ENCODE results near the gene CHCHD6.

Gene CHCHD6

DNA sequence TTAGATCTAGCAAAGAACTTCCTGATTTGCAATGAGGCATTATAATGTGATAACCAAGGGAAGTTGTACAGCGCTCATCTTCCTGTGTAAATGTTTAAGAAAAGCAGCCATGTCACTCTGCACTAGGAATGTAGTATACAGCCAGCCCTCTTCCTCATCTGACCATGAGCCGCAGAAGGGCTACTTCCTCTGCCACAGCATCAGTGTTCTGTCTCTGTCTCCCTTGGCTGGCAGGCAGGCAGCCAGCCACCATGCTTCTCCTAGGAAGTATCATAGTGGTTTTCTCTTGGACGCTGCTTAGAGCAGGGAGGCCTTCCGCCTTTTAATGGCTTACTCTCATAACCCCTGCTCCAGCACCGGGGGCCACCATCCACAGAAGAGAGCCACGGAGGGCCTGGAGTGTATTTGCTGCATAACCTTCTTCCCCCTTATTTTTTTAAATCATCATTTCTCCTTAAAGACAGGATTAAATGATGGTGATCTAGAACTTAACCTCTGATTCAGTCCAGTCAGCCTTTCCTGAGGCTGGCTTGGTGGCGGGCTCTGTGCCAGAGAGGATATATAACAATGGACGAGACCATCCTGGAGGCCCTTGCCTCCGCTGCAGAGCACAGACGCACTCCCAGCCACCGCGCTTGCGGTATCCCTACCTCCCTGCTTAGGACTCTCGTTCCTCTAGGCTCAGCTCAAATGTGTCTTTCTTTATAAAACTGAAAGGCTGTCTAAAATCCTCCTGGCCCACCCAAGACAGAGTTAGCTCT, 221.6 kb downstream of the CHCHD6 start:
- DNase-seq, result no peak
- peaks cover 4% of the 10 kb centered on the region for H3K9me3 Mint-ChIP-seq

DNA sequence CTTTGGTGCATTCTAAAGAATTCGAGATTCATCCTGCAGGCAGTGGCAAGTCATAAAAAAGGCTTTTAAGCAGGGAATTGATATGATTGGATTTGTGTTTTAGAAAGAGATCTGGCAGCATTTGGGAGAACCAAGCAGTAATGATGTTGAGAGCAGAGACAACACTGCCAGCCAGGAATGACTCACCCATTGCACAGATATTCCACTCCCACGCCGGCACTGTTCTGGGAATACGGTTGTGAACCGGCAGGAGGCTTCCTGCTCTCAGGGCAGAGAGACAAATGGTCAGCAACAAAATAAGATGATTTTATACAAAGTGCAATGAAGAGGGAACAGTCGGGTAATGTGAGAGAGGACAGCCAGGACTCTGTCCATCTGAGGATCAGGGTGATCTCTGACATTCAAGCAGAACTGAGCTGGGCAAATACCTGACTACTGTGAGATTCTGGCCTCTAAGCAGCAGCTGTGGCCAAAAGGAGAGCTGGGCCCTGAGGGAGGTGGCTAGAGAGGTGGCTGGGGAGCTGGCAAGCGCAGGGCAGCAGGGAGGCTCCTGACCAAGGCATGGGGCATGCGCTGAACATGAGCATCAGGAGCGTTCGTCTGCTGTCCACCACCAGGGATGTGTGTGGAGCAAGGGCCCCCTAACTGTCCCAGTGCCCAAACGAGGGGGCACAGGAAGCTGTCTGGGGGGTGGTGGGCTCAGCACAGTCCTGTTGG, 222.8 kb downstream of the CHCHD6 start:
- no peak overlapping the region for H3K27ac Mint-ChIP-seq
- H3K36me3 Mint-ChIP-seq (ENCODE audit: low read depth), result no peaks in the 10 kb centered on the region
- H3K4me1 Mint-ChIP-seq, result peaks cover 44% of the 10 kb centered on the region
- no peaks in the 10 kb centered on the region for H3K9me3 Mint-ChIP-seq
- H3K27me3 Mint-ChIP-seq (ENCODE audit: low read depth, poor library complexity), result peaks cover 16% of the 10 kb centered on the region
- TF ChIP-seq, protein P1, sequence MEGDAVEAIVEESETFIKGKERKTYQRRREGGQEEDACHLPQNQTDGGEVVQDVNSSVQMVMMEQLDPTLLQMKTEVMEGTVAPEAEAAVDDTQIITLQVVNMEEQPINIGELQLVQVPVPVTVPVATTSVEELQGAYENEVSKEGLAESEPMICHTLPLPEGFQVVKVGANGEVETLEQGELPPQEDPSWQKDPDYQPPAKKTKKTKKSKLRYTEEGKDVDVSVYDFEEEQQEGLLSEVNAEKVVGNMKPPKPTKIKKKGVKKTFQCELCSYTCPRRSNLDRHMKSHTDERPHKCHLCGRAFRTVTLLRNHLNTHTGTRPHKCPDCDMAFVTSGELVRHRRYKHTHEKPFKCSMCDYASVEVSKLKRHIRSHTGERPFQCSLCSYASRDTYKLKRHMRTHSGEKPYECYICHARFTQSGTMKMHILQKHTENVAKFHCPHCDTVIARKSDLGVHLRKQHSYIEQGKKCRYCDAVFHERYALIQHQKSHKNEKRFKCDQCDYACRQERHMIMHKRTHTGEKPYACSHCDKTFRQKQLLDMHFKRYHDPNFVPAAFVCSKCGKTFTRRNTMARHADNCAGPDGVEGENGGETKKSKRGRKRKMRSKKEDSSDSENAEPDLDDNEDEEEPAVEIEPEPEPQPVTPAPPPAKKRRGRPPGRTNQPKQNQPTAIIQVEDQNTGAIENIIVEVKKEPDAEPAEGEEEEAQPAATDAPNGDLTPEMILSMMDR (IDR thresholded peaks at IDR 0.05), result no peak
- no peak for DNase-seq
- no peak overlapping the region for H3K4me3 Mint-ChIP-seq

More for the DNA sequence above, 221.6 kb downstream of the CHCHD6 start:
- Mint-ChIP-seq H3K27ac (no peak overlapping the region), H3K27me3 (ENCODE audit: low read depth, poor library complexity) (peaks cover 15% of the 10 kb centered on the region), H3K4me1 (peaks cover 31% of the 10 kb centered on the region), H3K4me3 (no peak overlapping the region), H3K36me3 (ENCODE audit: low read depth) (peaks cover 4% of the 10 kb centered on the region)
- TF ChIP-seq, protein P1 (IDR thresholded peaks at IDR 0.05), result no peak

DNA sequence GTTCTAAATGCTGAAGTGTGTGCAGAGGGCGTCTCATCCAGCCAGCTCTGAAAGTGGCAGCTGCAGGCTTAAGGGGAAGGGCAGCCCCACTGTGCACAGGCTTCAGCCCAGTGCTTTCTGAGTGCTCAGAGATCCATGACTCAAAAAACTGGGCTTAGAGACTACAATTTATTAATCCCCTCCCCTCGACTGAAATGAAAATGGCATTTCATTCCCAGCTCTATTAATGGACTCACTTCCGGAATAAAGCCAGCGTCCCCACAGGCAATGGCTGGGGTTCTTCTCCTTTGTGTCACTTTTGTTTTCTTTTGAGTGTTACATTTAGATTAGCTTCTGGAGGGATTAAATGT, 223.3 kb downstream of the CHCHD6 start:
- no peak overlapping the region for H3K4me3 Mint-ChIP-seq
- H3K9me3 Mint-ChIP-seq, result no peaks in the 10 kb centered on the region
- TF ChIP-seq, protein P1 (IDR thresholded peaks at IDR 0.05), result no peak
- H3K4me1 Mint-ChIP-seq, result peaks cover 49% of the 10 kb centered on the region
- H3K36me3 Mint-ChIP-seq (ENCODE audit: low read depth), result no peaks in the 10 kb centered on the region
- no peak for DNase-seq
- peaks cover 16% of the 10 kb centered on the region for H3K27me3 Mint-ChIP-seq (ENCODE audit: low read depth, poor library complexity)
- H3K27ac Mint-ChIP-seq, result no peak overlapping the region

DNA sequence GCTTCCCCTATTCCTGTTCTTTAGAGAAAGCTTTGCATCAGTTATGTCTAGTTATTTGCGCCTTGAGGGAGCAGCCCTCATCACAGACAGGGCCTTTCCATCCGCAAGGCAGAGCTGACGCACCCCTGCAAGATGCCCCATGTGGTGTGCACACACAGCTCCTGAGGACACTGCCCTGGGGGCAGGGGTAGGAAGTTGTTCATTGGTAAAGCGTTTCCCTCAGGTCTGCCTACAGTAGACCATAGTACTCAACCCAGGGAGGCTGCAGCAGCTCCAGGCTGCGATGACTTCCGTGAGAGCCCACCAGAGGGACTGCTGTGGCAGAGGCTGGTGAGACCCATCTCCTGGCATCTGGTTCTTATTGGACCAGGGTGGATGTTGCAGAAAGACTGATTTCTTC, 223.8 kb downstream of the CHCHD6 start:
- Mint-ChIP-seq H3K9me3 (no peaks in the 10 kb centered on the region), H3K4me1 (peaks cover 54% of the 10 kb centered on the region), H3K27me3 (ENCODE audit: low read depth, poor library complexity) (peaks cover 16% of the 10 kb centered on the region), H3K4me3 (no peak overlapping the region), H3K36me3 (ENCODE audit: low read depth) (no peaks in the 10 kb centered on the region), H3K27ac (no peak overlapping the region)
- no peak for DNase-seq
- TF ChIP-seq, protein P1 (IDR thresholded peaks at IDR 0.05), result no peak

DNA sequence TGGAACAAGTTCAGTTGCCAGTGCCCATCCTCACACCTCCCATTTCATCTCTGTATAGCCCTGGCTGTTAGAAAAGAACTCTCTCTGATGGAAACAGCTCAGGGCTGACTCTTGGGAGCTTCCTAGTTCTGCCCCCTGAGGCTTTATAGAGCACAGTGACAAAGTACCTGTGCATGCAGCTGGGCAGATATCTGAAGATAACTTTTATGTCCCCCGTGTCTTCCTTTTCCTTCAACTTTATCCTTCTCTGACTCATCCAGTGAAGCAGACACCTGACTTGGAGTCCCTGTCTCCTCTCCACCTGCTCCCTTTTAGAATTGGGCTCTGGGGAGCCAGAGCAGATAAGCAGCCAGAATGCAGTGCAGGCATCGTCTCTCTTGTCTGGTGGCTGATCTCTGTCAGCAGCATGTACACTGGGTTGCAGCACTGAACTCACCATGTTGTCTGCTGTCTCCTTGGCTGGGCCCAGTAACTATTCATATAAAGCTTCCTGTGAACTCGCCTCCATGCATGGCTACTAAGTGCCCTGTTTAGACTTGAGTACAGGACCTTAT, 225.0 kb downstream of the CHCHD6 start:
- TF ChIP-seq, protein P1 (IDR thresholded peaks at IDR 0.05), result no peak
- no peak overlapping the region for H3K4me3 Mint-ChIP-seq
- no peaks in the 10 kb centered on the region for H3K36me3 Mint-ChIP-seq (ENCODE audit: low read depth)
- peaks cover 20% of the 10 kb centered on the region for H3K27me3 Mint-ChIP-seq (ENCODE audit: low read depth, poor library complexity)
- H3K9me3 Mint-ChIP-seq, result no peaks in the 10 kb centered on the region
- no peak for DNase-seq
- H3K27ac Mint-ChIP-seq, result peak overlapping the region; percentile 17
- peaks cover 58% of the 10 kb centered on the region for H3K4me1 Mint-ChIP-seq

All from nephron progenitor cell (in vitro differentiated cells).